HS-27A (cell line): ENCODE results near the gene VAV2.

Experiments used
- DNase-seq: peaks from one replicate; pipeline ENCODE4 v3.0.0-alpha.2; 2012; ENCODE audit warnings: low read depth, missing footprints

VAV2 gene

DNA sequence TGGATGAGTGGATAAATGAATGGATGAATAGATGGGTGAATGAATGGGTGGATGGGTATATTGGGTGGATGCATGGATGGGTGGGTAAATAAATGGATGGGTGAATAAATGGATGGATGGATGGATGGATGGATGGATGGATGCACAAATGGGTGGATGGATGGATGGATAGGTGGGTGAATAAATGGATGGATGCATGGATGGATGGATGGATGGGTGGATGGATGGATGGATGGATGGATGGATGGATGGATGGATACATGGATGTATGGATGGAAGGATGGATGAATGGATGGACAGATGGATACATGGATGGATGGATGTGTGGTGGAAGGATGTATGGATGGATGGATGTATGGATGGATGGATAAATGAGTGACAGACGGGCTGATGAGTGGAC, 140.4 kb downstream of the VAV2 start:
- DNase-seq: no peak

DNA sequence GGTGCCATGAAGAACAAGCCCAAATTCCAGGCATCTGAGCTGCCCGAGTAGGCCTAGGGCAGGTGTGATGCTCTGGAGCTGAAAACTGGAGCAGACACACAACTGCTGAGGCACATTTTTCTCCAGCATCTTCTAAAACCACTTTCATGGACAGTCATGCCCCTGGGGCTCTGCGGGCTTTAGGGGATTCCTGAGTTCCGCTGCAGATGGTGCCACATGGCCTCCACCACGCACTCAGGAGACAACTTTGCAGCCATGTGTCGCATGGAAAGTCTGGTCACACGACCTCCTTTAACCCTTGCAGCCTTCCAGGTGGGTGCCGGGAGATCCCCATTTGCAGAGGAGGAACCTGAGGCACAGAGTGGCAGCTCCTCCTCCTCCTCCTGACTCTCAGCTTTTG, 141.2 kb downstream of the VAV2 start:
- no peak for DNase-seq

DNA sequence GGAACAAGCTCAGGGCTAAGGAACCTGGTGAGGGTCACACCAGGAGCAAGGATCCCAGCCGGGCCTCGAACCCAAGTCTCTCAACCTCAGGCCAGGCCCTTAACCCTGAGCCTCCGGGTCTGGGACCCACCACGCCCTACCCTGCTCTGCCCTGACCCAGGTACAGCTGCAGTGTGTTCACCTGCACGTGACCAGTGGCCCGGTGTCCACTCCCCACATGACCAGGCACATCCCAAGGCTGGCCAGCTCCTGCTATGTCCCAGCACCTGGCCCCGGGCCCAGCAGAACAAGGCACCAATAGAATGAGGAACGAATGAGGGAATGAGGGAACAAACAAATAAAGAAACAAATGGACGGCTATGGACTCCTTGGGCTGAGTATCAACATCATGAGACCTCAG, 142.0 kb downstream of the VAV2 start:
- no peak for DNase-seq

DNA sequence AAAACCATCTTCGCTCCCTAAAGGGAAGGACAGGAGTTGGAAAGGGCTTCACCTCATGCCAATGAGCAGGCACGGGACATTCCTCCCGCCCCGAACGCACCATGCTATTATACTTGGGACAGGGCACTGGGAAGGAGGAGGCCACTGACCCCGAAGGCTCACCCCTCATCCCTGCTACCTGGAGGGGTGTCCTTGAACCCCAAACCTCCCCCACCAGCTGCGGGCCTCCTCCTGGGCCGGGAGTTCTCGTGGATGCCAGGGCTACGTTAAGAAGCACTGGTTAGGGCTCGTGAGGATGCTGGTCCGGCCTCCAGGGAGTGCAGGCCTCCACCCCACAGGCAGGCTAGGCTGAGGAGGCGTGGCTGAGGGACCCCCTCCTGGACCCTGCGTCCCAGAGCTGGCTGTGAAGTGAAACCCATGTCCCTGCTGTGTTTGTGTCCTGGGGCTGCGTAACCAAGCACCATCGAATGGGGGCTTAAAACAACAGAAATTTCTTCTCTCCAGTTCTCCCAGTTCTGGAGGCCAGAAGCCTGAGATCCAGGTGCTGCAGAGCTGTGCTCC, 142.9 kb downstream of the VAV2 start:
- DNase-seq: no peak

DNA sequence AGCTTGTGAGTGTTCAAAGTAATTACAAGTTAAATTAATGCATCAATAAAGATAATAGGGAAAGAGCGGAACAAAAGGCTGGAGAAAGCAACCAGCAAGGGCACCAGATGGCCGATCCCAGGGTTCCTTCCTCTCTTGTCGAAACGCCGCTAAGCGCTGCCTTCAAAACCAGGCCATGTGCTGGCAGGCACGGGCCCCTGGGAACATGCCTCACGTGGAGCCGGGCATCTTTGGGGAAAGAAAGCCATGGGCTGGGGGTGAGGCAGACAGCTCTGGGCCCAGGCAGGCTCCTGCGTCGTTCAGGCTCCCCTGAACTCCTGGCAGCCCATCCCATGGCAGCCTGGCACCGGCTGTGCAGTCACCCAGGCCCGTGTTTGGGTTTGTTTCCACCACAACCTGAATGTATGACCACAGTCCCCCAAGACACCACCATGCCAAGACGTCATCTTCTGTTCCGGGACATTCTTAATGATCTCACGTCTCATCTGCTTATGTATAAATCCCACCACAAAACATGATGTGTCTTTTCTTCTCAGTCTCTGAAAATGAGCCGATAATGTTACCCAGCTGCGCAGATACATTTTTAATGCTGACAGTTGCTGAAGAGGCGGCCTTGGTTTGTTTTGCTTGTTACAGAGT, 143.5 kb downstream of the VAV2 start:
- DNase-seq: no peak

DNA sequence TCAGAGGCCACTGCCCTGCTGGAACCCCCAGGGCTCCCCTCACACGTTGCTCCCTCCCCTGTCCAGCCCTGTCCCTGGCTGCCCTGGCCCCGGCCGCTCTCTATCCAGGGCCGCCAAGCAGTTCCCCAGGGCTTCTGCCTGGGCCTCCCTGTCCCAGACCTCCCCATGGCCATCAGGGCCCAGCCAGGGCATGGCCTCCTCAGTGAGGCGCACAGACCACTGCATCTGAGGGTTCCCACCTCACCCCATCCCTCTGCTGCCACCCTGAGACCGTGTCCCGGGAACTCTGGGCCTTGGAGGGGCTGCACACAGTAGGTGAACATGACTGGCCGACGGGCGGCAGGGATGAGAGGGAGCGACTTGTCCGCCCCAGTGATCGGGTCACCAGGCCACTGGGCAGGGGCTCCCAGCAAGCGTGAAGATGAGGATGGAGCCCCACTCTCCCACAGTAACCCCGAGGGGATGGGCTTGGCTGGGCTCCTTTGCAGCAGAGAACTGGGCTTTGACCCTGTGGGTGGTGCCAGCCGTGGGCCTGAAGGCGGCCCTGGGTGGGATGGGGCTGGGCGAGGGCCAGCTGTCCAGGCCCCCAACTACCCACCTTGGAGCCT, 145.5 kb downstream of the VAV2 start:
- DNase-seq: no peak

DNA sequence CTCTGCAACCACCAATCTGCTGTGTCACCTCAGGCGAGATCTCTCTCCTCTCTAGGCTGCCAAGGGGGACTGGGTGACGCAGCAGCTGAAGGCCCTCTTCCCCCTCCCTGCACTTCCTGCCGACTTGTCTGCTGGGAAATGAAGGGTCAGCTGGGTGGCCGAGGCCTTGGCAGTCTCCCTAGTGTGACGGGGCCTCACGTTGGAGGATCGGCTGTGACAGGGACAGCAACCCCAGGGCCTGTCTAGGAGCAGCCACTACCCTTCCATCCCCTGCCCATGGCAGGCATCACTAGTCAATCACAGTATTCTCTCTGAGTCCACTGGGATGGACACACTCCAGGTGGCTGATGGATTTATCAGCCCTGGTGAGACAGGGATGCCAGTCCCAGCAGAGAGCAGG, 146.7 kb downstream of the VAV2 start:
- no peak for DNase-seq

DNA sequence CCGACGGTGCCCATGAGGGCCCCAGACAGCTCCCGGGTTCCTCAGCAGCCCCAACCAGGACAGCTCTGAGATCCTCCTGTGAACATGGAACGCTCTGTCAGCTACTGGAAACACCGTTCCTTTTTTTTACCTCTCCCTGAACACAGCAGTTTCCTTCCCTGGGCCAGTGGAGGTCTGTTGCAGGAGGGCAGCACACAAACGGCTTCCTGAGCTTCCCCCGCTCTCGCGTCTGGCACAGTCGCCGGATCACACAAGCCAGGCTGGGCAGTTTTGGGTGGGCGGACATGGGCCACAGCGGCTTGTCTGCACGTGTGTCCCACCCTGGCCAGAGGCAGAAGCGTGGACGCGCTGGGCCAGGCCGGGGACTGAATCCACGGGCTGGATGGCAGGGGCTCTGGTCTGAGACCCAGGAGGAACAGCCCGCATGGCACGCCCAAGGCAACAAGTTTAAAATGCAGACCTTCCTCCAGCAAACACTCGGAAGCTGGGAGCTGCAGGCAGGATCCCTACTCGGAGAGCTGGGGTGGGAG, 147.2 kb downstream of the VAV2 start:
- no peak for DNase-seq

DNA sequence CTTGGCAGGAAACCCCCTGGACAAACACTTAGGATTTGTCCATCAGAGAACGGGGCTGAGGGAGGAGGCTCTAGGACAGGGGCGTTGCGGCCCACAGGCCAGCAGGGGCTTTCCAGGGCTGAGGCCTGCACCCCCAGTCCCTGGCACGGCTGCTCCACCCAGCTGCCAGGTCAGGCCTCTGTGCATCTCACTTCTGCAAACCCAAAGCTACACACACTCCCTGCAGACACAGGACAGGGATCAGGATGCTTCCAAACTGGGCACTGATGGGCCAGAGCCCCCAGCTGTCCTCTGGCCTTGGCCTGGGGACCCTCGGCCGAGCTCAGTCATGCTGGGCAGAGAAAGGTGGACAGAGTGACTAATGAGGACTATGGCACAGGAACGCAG, 147.7 kb downstream of the VAV2 start:
- no peak for DNase-seq

DNA sequence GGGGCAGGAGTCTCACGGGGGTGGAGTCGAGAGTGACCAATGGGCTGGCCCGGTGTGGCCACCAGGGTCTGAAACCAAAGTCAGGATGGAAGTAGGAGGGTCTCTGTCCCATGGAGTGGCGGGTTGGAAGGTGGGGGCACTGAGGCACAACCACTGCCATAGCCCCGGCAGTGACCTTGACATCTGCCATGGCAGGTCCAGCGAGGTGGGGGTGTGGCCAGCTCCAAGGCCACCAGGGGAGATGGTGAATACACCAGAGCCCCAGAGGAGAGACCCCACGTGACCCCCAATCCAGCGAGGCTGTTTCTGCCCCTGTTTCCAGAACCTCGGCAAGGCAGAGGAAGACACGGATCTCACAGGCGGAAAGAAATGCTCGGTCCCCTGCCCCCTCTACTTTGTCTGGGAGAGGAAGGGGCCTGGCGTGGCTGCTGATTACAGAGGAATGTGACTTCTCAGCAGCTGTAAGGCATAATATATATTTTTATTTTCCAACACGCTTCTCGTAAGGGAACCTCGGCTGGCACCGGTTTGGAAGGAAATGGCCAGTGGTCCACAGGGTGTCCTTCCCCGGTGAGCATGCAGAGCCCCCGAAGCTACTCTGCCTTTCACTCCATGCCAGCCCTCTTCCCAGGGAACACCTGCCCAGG, 148.2 kb downstream of the VAV2 start:
- no peak for DNase-seq

DNA sequence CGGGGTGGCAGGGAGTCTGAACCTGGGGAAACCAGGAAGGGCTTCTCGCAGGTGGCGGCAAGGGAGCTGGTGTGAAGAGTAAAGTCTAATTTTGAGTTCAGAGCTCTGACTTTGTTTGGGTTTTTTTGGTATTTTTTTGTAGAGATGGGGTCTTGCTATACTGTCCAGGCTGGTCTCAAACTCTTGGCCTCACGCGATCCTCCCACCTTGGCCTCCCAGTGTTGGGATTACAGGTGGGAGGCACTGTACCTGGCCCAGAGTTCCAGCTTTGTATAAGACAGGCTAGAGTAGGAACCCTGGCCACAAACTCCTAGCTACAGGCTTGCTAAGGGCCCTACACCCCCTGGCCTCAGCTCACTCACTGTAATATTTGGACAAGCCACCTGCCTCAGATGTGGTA, 148.9 kb downstream of the VAV2 start:
- DNase-seq: no peak

DNA sequence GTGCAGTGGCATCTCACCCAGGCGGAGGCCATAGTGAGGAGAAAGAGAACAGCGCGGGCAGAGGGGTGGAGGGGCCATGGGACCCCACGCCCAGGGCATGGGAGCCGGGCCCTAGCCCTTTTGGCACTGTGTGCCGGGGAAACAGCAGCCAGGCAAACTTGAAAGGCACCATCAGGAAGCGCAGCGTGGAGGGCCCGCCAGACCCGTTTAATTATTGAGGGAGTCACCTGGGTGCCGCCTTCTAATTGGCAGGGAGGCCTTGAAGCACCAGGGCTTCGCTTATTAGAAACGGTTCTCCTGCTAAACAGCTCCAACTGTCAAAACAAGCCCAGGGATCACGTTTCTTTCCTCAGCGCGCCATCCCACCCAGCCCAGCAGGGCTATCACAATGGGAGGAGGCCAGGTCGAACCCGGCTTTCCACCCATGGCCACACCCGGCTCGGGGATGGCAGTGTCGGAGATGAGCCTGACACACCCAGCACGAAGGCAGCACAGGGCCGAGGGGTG, 149.3 kb downstream of the VAV2 start:
- DNase-seq: no peak

DNA sequence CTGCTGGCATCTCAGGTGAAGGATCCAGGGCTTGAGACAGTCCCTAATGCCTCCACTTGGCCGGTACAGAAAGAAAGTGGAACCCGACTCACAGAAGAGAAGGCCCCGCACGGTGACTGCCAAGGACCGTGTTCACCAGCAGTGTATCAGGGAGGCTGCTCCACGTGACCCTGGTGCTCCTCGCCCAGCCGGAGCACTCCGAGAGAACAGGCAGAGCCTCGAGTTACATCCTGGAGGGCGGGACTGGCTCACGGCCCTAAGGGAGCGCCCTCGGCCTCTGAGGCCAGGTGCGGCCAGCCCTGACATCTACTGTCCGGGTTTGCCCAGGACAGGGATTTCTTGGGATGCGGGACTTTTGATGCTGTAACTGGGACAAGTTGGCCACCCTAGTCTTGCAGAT, 149.9 kb downstream of the VAV2 start:
- DNase-seq: no peak

DNA sequence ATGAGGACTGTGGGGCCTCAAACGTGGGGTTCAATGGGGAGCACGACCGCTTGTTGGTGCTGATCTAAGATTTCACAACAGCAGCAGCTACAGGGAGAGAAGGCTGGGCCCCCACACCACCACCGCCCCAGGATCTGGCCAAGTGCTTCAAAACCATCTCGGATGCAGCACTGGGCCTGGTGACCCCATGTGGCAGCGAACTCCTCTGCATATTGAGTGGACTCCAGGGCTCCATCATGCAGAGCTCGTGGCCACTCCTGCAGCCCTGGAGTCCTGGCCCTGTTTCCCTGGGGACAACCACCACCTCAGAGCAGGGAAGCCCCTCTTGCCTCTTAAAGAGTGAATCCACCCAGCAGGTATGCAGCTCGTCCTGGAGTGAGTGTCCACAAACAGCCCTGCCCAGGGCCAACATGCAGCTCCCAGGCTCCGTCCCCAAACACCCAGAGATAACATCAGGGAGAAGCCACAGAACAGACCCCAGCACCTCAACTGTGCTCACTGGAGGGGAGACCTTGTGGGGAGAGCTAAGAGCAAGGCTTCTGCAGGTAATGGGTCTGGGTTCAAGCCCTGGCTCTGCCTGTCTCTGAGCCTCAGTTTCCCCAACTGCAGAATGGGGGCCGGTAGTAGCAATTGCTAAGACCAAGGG, 150.8 kb downstream of the VAV2 start:
- no peak for DNase-seq

DNA sequence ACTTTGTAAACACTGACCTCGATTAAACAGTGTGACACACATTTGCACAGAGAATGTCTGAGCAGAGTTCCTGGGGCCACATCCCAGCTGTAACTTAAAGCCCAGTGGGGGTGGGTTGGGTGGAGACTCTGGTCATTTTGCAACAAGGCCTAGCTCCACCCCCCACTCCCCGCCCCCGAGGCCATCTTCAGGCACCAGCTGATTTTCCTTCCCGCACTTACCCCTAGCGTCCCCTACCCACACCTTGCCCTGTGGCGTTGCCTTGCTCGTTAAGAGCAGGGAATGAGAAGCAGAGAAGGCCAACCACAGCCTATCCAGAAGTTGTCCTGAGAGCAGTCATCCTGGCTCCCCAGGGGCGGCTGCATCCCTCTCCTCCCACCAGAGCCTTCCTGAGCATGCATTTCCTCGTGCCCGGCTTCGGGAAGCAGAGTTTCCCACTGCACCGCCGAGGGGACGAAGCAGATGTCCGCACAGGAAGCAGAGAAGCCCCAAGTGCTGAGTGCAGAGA, 152.2 kb downstream of the VAV2 start:
- DNase-seq: no peak

DNA sequence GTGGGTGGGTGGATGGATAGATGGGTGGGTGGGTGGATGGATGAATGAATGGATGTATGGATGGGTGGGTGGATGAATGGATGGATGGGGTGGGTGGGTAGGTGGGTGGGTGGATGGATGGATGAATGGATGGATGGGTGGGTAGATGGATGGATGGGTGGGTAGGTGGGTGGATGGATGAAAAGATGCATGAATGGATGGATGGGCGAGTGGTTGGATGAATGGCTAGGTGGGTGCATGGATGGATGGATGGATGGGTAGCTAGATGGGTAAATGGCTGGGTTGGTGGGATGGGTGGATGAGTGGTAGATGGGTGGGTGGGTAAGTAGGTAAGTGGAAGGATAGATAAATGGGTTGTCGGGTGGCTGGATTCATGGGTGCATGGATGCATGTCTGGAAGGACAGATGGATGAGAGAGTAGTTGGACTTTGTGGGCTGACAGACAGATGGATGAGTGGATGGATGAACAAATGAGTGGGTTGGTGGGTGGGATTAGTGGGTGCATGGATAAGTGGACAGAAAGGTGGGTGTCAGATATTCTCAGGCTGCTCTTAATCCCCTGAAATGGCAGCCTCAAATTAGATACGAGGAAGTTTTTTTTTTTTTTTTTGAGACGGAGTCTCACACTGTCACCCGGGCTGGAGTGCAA, 153.1 kb downstream of the VAV2 start:
- DNase-seq: no peak

DNA sequence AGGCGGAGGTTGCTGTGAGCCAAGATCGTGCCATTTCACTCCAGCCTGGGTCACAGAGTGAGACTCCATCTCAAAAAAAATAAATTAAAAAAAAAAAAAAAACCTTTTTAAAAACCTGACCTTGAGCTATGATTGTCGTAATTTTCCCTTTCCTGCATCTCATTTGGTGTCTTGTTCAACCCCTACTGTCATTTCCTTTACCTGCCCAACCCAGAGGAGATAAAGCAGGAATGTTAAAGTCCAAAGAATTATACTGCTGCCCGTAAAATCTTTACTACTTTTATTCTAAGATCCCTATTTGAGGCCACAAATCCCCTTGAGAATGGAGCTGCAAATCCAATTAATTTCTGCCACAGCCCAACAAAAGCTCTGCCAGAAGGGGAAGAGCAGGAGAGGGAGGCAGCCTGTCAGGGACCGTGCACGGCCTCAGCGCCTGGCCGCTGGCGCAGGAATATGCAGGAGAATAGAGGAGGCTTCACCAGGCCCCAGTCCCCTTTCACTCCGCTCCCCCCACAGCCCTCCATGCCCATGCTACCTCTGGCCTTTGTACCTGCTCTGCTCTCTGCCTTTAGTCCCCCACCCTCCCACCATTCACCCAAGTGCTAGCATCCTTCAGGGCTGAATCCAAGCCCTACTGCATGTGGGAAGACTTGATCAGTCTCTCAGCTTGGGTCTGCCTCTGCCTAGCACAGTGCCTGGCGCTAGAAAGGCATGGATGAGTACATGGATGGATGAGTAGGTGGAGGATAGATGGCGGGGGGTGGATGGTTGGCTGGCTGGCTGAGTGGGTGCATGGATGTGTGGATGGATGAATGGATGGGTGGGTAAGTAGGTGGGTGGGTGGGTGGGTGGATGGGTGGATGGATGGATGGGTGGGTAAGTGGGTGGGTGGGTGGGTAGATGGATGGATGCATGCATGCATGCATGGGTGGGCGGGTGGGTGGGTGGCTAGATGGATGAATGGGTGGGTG, 154.2 kb downstream of the VAV2 start:
- no peak for DNase-seq

DNA sequence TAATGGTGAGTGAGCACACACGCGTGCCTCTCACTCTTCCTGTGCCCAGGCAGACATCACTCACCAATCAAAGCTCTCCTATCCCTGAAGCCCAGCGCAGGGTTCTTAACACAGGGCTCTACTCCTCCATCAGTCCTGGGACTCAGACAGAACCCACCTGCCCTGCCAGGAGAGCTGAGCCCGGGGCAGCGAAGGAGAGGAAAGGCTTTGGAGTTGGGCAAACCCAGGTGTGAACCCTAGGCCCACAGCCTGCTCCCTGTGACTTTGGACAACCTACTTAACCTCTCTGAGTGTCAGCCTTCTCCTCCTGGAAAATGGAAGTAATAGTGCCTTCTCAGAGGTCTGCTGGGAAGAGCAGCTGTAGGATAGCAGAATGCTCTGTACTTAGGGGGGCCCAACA, 155.3 kb downstream of the VAV2 start:
- DNase-seq: no peak

DNA sequence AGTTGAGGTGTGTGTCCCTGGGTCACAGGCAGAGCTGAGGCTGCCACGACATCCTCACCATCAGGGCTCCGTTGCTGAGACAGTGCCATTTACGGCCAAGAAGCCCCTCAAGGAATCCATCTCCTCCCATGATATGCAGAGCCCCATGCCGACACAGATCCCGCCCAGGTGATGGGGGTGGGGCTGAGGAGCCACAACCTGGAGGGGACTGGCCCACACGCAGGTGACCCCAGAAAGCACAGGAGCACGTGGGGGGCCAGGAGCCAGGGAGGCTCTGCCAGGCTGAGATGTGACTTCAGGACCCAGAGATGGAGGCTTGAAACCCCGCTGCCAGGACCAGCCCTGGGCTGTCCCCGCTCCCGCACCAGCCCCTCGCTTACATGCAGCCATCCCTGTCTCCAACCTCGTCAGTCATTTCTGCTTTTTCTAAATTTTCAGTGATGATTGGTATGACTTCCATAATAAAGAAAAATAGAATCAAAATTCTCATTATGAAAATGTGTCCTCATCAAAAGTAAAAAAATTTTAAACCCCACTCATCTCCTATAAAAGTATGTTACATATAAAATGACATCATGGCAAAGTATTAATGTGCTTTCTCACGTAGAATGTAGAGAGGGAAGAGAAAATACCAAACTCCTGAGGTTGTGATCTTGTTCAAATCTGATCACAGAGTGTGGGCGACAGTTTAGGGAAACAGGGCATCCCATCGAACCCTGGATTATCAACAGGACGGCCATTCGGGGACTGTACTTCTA, 155.9 kb downstream of the VAV2 start:
- no peak for DNase-seq
